Endodermal cell (in vitro differentiated cells): ENCODE measurements around the gene ZNF618. TPM values are rescaled to one million over a fixed set of nuclear protein-coding genes. Genes with fewer than 3 reads are reported as not detected.
A peak's percentile ranks its signal among the peaks of the same experiment; 100 is the strongest.

Experiments used
- DNase-seq: peaks from one replicate; pipeline ENCODE4 v3.0.0-alpha.2; 2017
- H3K27ac ChIP-seq: 2 replicates; pipeline ENCODE4 v1.5.1; 2013; ENCODE audit warnings: mild to moderate bottlenecking, low read depth, low read length, moderate library complexity
- H3K27me3 ChIP-seq: 2 replicates; pipeline ENCODE4 v1.6.1; 2013; ENCODE audit warnings: mild to moderate bottlenecking, low read length, moderate library complexity; ENCODE audit not compliant: insufficient read depth, control insufficient read depth, poor library complexity, severe bottlenecking
- H3K36me3 ChIP-seq: 2 replicates; pipeline ENCODE4 v1.7.0; 2013; ENCODE audit warnings: mild to moderate bottlenecking, low read length, moderate library complexity; ENCODE audit not compliant: control insufficient read depth, insufficient read depth
- H3K4me1 ChIP-seq: one replicate; pipeline ENCODE4 v1.7.0; 2013; ENCODE audit warnings: low read length; ENCODE audit not compliant: control insufficient read depth, insufficient read depth
- H3K4me3 ChIP-seq: 2 replicates; pipeline ENCODE4 v1.5.1; 2013; ENCODE audit warnings: mild to moderate bottlenecking, low read length, moderate library complexity
- H3K9ac ChIP-seq: 2 replicates; pipeline ENCODE4 v1.6.1; 2013; ENCODE audit warnings: mild to moderate bottlenecking, low read length, moderate library complexity; ENCODE audit not compliant: poor library complexity, severe bottlenecking; ENCODE audit errors: extremely low read depth
- H3K9me3 ChIP-seq: 2 replicates; pipeline ENCODE4 v1.6.1; 2013; ENCODE audit warnings: mild to moderate bottlenecking, low read length, moderate library complexity; ENCODE audit not compliant: control insufficient read depth
- H3K27ac Mint-ChIP-seq: 2 replicates; pipeline ENCODE4 v1.8.0; 2020; ENCODE audit warnings: mixed read lengths
- H3K27me3 Mint-ChIP-seq: 2 replicates; pipeline ENCODE4 v1.8.0; 2021; ENCODE audit warnings: mild to moderate bottlenecking, mixed read lengths; ENCODE audit not compliant: insufficient read depth
- H3K36me3 Mint-ChIP-seq: 2 replicates; pipeline ENCODE4 v1.8.0; 2020; ENCODE audit warnings: low read depth, mixed read lengths
- H3K4me1 Mint-ChIP-seq: 2 replicates; pipeline ENCODE4 v1.8.0; 2020; ENCODE audit warnings: mixed read lengths
- H3K4me3 Mint-ChIP-seq: 2 replicates; pipeline ENCODE4 v1.8.0; 2020; ENCODE audit warnings: mild to moderate bottlenecking, moderate library complexity, mixed read lengths
- H3K9me3 Mint-ChIP-seq: 2 replicates; pipeline ENCODE4 v1.8.0; 2020; ENCODE audit warnings: mild to moderate bottlenecking, mixed read lengths
- WGBS, 2 experiments: methylation state at CpG; one replicate each; pipeline versions ENCODE4 v1.1.5 to v1.1.7; 2013; ENCODE audit warnings: missing lambda C conversion rate in 2 of 2, mixed read lengths in 1 of 2; ENCODE audit not compliant: insufficient coverage in 1 of 2, insufficient read length in 1 of 2; 5-methylcytosine and 5-hydroxymethylcytosine counted together
- total RNA-seq, 2 donors: library from RNA; stranded (reverse); fragmentation: NEBNext Ultra II Directional in 1 of 2; extraction: Animal tissue kit (Norgen Biotek cat#: 25700) in 1 of 2; gene quantifications; 2 replicates in 1 of 2; 3 replicates in 1 of 2; pipeline ENCODE4 v1.2.1, GENCODE V29; 2021
- TF ChIP-seq, protein P1 (sequence below): fragments of 200-600 bp; sonication (generic); conservative IDR thresholded peaks from 2 replicates; pipeline ENCODE4 v1.5.0; 2021; ENCODE audit warnings: antibody characterized with exemption, mild to moderate bottlenecking

Gene ZNF618
- total RNA-seq, 2 donors from 2014 or later, result 34.5 to 37.5 TPM

DNA sequence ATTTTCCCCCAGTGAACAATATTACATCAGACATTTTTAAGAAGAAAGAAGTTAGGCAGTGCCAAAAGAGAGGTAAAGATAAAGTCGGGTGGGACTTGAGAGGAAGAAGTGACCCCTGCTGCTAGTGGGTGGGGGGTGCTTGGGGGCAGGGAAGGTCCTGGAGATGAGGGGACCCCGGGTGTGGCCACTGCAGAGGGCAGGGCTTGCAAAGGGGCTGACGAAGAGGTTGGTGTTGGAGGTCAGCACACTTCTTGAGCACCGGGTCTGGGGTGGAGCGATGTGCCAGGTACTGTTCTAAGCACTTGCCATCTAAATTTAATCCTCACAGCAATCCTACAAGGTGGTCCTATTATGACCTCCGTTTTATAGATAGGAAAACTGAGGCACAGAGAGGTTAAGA is 140.0 kb downstream of the ZNF618 start:
- Histone ChIP-seq H3K9ac (no peak overlapping the region), H3K9me3 (peaks cover 22% of the 10 kb centered on the region), H3K4me1 (no peaks in the 10 kb centered on the region), H3K27ac (no peak overlapping the region), H3K36me3 (peaks cover 74% of the 10 kb centered on the region), H3K4me3 (no peak overlapping the region), H3K27me3 (no peaks in the 10 kb centered on the region)
- Mint-ChIP-seq H3K27me3 (no peaks in the 10 kb centered on the region), H3K9me3 (no peaks in the 10 kb centered on the region), H3K4me1 (no peaks in the 10 kb centered on the region), H3K4me3 (no peak overlapping the region), H3K27ac (no peak overlapping the region), H3K36me3 (peaks cover 71% of the 10 kb centered on the region)
- TF ChIP-seq, protein P1, sequence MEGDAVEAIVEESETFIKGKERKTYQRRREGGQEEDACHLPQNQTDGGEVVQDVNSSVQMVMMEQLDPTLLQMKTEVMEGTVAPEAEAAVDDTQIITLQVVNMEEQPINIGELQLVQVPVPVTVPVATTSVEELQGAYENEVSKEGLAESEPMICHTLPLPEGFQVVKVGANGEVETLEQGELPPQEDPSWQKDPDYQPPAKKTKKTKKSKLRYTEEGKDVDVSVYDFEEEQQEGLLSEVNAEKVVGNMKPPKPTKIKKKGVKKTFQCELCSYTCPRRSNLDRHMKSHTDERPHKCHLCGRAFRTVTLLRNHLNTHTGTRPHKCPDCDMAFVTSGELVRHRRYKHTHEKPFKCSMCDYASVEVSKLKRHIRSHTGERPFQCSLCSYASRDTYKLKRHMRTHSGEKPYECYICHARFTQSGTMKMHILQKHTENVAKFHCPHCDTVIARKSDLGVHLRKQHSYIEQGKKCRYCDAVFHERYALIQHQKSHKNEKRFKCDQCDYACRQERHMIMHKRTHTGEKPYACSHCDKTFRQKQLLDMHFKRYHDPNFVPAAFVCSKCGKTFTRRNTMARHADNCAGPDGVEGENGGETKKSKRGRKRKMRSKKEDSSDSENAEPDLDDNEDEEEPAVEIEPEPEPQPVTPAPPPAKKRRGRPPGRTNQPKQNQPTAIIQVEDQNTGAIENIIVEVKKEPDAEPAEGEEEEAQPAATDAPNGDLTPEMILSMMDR, result no peak
- WGBS, 2 experiments, result 92 to 93% methylated on average over 1 to 6 of the region's 6 CpGs
- peak; percentile 10 for DNase-seq

DNA sequence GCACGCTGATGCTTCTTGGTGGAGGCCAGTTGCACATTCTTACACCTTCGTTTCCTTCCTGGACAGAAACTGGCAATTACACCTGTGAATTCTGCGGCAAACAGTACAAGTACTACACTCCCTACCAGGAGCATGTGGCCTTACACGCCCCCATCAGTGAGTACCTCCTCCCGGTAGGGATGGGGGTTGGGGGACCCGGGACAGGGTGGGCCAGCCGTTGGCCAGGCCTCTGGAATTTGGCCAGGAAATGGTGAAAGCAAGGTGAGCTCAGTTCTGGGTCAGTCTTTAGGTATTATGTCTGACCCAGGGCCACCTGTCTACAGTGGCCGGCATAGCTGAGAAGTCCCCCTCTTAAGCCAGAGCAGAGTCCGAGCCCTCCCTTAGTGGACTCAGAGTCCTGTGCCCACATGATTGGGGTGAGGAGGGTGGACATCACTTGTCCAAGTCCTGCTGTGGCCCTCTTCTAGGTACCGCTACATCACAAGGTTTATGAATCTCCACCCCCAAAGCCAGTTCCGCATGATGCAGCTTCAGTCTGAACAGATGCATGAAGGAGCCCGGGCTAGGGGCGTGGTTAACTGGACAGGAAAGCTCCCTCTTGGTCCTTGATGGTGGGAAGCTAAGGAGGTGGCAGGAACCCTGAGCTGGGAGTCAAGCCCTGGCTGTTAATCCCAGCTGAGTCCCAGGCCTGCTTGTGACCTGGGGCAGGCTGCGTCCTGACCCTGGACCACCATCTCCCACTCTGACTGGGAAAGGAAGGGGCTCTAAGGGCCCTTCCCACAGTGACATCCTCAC is 140.7 kb downstream of the ZNF618 start:
- no peaks in the 10 kb centered on the region for H3K27me3 ChIP-seq
- no peak overlapping the region for H3K9ac ChIP-seq
- H3K9me3 Mint-ChIP-seq, result peaks cover 3% of the 10 kb centered on the region
- H3K27me3 Mint-ChIP-seq, result no peaks in the 10 kb centered on the region
- H3K27ac ChIP-seq, result no peak overlapping the region
- peaks cover 74% of the 10 kb centered on the region for H3K36me3 ChIP-seq
- H3K4me1 Mint-ChIP-seq, result no peaks in the 10 kb centered on the region
- no peak overlapping the region for H3K4me3 Mint-ChIP-seq
- peaks cover 28% of the 10 kb centered on the region for H3K9me3 ChIP-seq
- no peak overlapping the region for H3K4me3 ChIP-seq
- TF ChIP-seq, protein P1, result no peak
- 95 to 96% methylated on average over 8 to 14 of the region's 14 CpGs for WGBS, 2 experiments
- no peaks in the 10 kb centered on the region for H3K4me1 ChIP-seq
- DNase-seq, result peak; percentile 26
- H3K36me3 Mint-ChIP-seq, result peaks cover 70% of the 10 kb centered on the region
- no peak overlapping the region for H3K27ac Mint-ChIP-seq

DNA sequence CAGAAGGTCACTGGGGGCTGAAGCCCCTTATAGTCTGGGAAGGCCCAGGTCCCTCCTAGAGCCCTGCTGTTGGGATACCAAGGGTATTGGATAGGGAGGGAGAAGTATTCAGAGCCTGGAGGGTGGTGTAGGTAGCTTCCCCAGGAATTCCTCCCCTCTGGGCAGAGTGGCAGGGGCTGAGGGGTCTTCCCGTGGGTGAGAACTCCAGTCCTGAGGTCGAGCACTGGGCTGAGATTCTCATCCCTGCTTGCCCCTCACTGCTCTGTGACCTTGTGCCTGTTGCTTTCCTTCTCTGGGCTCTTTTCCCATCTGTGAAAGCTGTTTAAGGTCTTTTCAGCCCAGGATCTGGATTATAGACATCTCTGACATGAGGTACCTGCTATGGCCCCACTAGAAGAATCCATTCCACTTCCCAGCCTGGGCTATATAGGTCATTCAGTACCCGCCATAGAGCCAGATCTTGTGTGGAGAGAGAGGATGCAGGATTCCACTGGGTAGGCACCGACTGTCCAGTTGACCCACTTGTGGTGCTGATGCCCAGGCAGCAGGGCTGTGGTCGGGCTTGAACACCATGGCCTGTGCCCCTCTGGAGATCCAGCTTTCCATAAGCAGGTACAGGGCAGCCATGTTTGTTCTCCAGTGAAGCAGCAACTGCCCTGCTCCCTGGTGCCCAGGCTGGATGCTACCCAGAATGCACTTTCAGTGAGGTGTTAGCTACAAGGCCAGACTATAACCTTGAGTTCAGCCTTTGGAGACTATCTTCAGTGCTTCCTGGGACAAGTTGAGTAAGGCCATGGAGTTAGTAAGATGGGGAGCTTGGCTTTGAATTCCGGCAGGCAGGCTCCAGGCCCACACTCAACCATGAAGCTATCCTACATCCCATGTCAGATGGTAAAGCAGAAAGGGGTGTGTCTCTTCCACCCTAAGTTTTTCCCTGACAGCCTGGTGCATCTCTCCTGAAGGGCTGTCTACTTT is 141.9 kb downstream of the ZNF618 start:
- Mint-ChIP-seq H3K9me3 (peaks cover 12% of the 10 kb centered on the region), H3K4me1 (no peaks in the 10 kb centered on the region), H3K36me3 (peaks cover 72% of the 10 kb centered on the region), H3K27ac (peak overlapping the region; percentile 3), H3K4me3 (no peak overlapping the region), H3K27me3 (no peaks in the 10 kb centered on the region)
- TF ChIP-seq, protein P1, result no peak
- Histone ChIP-seq H3K27ac (no peak overlapping the region), H3K4me1 (no peaks in the 10 kb centered on the region), H3K36me3 (peaks cover 66% of the 10 kb centered on the region), H3K9me3 (peaks cover 31% of the 10 kb centered on the region), H3K4me3 (no peak overlapping the region), H3K9ac (no peak overlapping the region), H3K27me3 (no peaks in the 10 kb centered on the region)
- 94 to 98% methylated on average over 4 to 6 of the region's 6 CpGs for WGBS, 2 experiments
- peak; percentile 31 for DNase-seq
